ENCODE data around the gene CLEC18B.
A peak's percentile ranks its signal among the peaks of the same experiment; 100 is the strongest.
"Not testable (repeated sequence)": the region's sequence is repeated elsewhere in the genome, so short reads cannot be mapped to it uniquely, and the experiment has no call there.

The CLEC18B gene

GRCh38 chr16:74443624-74444346 lies 22.5 kb upstream of the CLEC18B start:
- not testable (repeated sequence) for DNase-seq (ENCODE audit: low read depth)

DNA sequence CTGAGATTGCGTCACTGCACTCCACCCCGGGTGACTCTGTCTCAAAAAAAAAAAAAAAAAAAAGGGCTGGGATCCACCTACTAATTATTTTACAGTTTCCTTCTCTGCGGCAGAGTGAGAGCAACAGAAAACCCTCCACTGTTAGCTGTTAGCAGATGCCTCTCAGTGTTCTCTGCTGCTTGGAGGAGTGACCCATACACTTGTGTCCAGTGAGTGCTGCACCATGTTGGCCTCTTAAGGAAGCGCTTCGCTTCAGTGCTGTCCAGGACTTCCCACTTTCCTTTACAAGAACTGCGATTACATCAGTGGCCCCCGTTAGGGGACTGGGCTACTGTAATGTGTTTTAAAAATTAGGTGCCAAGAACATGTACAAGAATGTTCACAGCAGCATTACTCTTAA lies 18.4 kb upstream of the CLEC18B start:
- no peak for DNase-seq (ENCODE audit: low read depth)

- DNase-seq (ENCODE audit: low read depth) = peak; percentile 11
These were observed 17.3 kb upstream of the CLEC18B start for GRCh38 chr16:74438492-74438979.

DNA sequence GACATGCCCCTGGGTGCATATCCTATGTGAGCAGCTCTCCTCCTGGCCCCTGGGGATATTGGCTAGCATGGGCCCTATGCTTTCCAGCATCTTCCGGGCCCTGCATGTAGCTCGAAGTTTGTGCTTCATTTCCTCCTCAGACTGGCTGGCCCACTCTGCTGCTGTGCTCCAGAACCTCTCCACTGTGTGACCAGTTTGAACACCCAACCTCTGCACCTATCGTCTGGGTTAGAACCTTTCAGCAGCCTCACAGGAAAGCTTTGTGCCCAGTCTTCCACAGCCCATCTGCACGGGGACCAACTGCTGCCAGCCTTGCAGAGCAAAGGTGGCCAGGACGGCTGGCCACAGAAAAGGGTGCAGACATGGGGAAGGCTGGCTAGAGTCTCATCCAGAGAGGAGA lies 10.2 kb upstream of the CLEC18B start:
- DNase-seq (ENCODE audit: low read depth) = no peak

DNA sequence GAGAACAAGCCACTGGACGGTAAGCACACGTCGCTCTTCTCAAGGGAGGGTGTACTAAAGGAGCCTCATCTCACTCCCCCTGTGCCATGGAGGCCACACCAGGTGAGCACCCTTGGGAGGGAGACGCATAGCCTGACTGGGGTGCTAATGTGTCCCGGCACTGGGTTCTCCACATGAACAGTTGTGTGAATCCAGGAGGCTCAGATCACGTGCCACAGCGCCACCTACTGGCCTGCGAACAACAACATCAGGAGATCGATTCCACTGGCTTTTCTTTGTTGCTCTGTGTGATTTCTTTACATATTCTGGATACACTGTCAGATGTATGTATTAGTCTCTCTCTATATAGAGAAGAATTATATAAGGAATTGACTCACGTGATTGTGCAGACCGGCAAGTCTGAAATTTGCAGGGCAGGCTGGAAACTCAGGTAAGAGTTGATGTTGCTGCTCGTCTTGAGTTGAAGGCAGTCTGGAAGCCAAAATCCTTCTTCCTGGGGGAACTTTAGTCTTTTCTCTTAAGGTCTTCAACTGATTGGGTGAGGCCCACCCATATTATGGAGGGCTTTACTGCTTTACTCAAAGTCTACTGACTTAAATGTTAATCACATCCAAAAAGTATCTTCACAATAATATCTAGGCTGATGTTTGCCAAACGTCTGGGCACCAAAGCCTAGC lies 8.9 kb upstream of the CLEC18B start:
- DNase-seq (ENCODE audit: low read depth) = peak; percentile 56

DNA sequence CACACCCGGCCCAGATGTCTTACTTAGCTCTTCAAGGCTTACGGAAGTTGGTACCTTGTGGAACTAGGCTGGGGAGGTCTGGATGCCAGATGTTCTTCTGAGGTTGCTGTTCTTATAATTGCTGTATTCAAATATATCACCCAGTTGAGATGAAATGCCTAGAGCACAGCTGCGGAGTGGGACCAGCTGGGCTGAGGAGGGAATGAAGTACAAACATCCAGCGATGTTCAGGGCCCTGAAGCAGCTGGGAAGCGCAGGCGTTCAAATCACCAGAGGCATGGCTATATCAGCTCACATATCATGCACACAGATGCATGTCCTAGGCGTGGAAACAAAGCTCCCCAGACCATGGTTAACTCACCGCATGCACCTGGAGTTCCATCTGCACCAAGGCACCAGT lies 7.2 kb upstream of the CLEC18B start:
- DNase-seq (ENCODE audit: low read depth) = not testable (repeated sequence)

GRCh38 chr16:74425751-74426150 lies 4.5 kb upstream of the CLEC18B start:
- DNase-seq (ENCODE audit: low read depth) = not testable (repeated sequence)

DNA sequence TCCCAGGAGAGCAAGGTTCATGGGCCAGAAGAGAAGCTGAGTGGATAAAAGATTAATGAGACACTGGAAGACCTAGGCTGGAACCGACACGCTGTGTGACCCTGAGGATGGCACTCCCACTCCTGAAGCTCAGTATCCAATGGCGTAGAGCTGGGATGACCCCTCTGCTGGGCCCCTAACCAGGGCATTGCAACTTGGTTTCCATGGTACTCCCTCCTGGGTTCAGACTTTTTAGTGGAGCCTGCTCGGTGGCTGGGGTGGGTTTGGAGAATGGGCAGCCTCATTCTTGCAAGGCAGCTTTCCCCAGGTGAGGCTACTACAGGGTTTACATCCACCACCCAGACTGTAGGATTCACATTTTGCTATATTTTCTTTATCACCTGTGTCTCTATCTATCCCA lies 2.4 kb upstream of the CLEC18B start:
- DNase-seq (ENCODE audit: low read depth) = not testable (repeated sequence)

- DNase-seq (ENCODE audit: low read depth) = not testable (repeated sequence)
These were observed 808 bp upstream of the CLEC18B start for GRCh38 chr16:74422086-74422485.

DNA sequence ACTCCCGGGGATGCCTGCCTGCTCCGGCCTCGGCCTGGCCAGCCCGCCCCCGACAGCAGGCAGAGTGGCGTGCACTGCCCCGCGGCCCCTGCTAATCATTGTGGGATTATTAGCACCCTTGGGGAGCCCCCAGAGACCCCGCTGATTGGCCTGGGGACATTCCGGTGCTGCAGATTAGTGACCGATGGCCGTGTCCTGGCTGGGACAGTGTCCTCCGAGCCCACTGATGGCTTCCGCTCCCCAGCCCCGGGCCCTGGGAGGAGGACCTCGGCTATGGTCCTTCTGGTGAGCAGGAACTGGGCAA lies 156 bp upstream of the CLEC18B start:
- not testable (repeated sequence) for DNase-seq (ENCODE audit: low read depth)

DNA sequence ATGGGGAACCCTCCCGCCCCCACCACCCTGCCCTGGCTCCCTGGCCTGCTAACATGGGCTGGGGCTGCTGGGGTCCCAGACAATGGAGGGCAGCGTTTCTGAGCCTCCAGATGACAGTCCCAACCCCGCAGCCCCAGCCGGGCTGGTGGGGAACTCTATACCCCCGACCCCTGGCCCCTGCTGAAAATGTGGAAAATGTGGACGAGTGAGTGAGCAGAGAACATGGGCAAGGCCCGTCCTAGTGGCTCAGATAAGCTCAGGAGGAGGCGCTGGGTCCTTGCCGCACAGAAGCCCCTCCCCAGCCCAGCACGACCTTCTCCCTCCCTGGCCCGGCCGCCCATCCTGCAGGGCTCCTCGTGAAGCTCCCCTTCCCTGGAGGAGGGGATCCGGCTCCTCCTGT lies 1.5 kb downstream of the CLEC18B start:
- not testable (repeated sequence) for DNase-seq (ENCODE audit: low read depth)

- DNase-seq (ENCODE audit: low read depth) = not testable (repeated sequence)
These were observed 3.4 kb downstream of the CLEC18B start for GRCh38 chr16:74417897-74418296.

DNA sequence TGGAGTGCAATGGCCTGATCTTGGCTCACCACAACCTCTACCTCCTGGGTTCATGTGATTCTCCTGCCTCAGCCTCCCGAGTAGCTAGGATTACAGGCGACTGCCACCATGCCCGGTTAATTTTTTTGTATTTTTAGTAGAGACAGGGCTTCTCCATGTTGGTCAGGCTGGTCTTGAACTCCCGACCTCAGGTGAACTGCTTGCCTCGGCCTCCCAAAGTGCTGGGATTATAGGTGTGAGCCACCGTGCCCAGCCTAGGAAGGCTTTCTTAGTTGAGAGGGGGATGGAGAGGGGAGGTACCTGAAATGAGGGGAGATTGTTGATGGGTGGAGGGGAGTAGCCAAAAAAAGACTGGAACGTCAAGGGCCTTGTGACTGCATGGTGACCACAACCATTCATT lies 7.4 kb downstream of the CLEC18B start:
- DNase-seq (ENCODE audit: low read depth) = not testable (repeated sequence)

- DNase-seq (ENCODE audit: low read depth) = not testable (repeated sequence)
These were observed 7.8 kb downstream of the CLEC18B start for GRCh38 chr16:74413485-74413884.

- not testable (repeated sequence) for DNase-seq (ENCODE audit: low read depth)
These were observed 8.4 kb downstream of the CLEC18B start for GRCh38 chr16:74412775-74413390.

- DNase-seq (ENCODE audit: low read depth) = not testable (repeated sequence)
These were observed 9.0 kb downstream of the CLEC18B start for GRCh38 chr16:74412138-74412774.

GRCh38 chr16:74410981-74411380 lies 10.3 kb downstream of the CLEC18B start:
- not testable (repeated sequence) for DNase-seq (ENCODE audit: low read depth)

DNA sequence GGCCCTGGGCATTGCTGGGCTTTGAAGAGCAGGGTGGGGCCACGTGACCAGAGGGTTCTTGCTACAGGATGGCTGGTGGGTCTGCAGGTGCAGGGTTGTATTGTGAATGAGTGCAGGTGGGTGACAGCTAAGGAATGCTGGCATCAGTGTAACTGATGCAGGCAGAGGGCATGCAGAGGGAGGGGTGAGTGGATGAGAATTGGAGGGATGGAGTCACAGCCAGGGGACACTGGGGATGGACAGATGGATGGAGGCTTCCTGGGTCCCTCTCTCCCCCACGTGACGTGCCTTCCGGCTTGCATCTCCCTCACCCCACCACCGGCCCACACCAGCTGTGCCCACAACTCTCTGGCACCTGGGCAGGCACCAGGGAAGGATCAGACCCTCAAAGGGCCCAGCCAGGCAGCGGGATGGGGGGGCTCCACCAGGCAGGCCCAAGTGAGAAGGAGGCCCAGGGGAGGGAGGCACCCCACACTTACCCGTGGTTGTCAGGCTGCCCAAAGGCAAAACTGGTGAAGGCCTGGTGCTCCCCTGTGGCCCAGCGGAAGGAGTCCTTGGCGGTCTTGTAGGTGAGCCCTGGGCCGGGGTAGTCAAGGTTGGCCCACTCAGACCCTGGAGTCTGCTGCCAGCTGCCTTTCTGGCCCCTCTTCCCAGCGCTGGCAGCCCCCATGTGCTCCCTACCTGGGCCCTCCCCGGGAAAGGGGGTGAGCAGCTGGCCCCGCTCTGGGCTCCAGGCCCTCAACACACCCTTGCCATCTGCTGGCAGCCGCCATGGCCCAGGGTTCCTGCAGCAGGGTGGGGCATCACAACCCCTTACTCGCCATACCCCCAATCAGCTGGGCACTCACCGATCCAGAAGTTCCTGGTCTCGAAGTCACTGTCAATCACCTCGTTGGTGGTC lies 11.0 kb downstream of the CLEC18B start:
- DNase-seq (ENCODE audit: low read depth) = not testable (repeated sequence)

- DNase-seq (ENCODE audit: low read depth) = not testable (repeated sequence)
These were observed 11.9 kb downstream of the CLEC18B start for GRCh38 chr16:74409185-74409981.

GRCh38 chr16:74407362-74407705 lies 13.9 kb downstream of the CLEC18B start:
- DNase-seq (ENCODE audit: low read depth) = peak; percentile 20

Data from EH (cell line).